Hepatocyte (in vitro differentiated cells): Measurements from ENCODE around the gene PAF1.

Experiments
- CTCF ChIP-seq: fragments of 200-600 bp; sonication (generic); IDR thresholded peaks from 2 replicates; pipeline ENCODE4 v1.5.1; 2016; ENCODE audit warnings: antibody characterized with exemption, mild to moderate bottlenecking; ENCODE audit not compliant: poor library complexity
- EZH2 ChIP-seq: fragments of 200-600 bp; sonication (generic); IDR thresholded peaks from 2 replicates; pipeline ENCODE4 v1.6.1; 2016; ENCODE audit warnings: antibody characterized with exemption, mild to moderate bottlenecking, borderline replicate concordance
- EZH2phosphoT487 ChIP-seq: fragments of 200-600 bp; sonication (generic); IDR thresholded peaks from one replicate; pipeline ENCODE4 v1.6.1; 2018; ENCODE audit warnings: antibody characterized with exemption, mild to moderate bottlenecking, low read depth, moderate library complexity; ENCODE audit not compliant: unreplicated experiment, severe bottlenecking

GRCh38 chr19:39356073-39356472, 34.8 kb downstream of the PAF1 start:
- TF ChIP-seq CTCF: no peak
- TF ChIP-seq EZH2phosphoT487: no peak
- no peak for TF ChIP-seq EZH2
